SH-SY5Y (cell line): ENCODE measurements around the gene ZNF526.

Experiments
- GATA2 ChIP-seq: IDR thresholded peaks from 2 replicates; pipeline ENCODE4 v1.6.1; 2011; ENCODE audit warnings: mild to moderate bottlenecking, low read depth, low read length
- GATA3 ChIP-seq: IDR thresholded peaks from 2 replicates; pipeline ENCODE4 v1.6.1; 2011; ENCODE audit warnings: low read depth, mild to moderate bottlenecking, low read length, moderate library complexity

Gene ZNF526

DNA sequence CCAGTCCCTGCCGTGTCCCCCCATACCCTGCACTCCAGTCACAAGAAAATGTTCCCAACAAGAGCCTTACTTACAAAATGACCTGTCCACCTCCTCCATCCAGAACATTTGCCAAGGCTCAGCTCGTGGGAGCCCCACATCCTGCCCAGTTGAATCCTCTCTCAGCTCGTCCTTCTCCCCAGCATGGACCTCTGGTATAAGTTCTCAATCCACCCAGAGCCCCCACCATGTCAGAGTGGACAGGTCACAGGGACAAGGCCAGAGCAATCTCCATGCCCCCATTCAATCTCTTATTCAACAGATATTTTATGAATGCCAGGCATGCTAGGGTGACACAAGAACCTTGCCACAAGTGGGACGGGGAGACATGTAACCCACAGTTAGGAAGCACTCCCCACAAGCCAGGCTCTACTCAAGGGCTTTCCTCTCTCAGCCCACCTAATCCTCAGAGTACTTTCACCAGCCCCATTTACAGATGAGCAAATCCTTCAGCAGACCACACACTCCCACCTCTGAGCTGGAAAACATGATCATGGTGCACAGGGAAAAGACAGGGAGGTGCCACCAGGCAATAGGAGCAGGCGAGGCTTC lies 17.7 kb upstream of the ZNF526 start:
- no peak for TF ChIP-seq GATA3
- TF ChIP-seq GATA2, result no peak

DNA sequence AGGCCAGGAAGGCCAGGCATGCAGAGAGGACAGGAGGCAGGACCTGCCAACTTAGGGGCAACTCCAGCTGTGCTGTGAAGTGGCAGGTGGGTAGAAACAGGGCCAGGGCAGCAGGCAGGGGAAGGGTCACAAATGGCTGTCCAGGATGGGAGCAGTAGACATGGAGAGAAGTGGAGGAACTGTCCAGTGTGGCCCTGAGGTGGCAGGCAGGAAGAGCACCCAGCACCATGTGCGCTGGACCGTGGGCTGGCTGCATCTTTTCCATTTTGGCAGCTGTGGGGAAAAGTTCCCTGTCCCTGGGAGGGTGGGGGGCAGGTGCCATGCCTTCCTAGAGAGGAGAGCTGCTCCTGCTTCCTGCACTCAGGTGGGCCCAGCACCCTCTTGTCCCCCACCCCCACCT lies 16.4 kb upstream of the ZNF526 start:
- TF ChIP-seq GATA2, result no peak
- TF ChIP-seq GATA3, result no peak

DNA sequence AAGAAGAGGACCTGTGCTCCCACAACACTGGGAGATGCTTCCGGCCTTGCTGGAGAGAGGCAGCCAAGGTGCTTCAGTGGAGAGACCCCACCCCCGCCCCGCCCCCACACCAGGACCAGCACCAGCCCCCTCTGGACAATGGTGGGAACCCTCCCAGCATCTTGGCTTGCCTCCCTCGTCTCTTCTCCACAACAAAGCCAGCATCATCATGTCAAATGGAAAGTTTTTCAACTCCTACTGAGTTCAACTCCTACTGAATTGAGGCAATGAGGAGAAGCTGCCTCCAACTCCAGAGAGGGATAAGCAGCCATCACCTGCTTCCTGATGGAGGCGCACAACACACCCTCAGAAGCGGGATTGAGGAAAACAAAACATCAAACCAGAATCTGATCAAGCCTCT lies 15.4 kb upstream of the ZNF526 start:
- TF ChIP-seq GATA3 (no peak), GATA2 (no peak)

DNA sequence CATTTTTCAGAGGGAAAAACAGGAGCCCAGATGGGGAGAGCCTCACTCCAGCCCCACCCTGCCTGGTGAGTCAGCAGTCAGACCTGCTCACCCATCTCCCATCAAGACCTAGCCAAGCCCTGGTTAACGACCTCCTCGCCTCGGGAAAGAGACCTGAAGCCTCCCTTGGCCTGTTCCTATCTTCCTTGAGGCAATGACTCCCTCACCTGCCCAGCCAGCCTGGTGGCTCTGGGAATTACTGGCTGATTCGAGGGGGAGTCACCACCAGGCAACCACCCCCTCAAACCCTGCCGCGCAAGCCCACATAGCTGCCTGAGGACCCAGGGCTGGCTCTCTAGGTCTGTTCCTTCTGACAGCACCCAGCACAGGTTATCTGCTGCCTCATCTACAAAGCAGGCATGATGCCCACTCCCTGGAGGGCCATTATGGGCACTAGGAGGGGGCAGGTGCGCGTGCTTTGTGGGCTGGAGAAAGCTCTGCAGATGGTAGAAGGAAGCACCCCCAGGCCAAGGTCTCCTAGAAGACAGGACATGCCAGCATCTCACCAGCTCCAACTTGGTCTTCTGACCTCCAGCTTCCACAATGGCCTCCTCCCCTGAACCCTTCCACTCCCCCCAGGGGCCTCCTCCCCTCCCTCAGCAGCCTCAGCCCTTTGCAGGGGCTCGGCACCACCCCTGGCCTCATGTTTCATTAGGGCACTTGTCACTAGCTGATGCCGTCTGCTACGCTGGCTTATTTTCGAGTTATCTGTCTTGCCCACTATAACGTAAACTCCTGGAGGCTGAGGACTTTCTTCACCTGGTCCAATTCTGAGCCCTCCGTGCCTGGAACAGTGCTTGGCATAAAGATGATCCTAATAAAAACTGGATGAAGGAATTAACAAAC lies 13.0 kb upstream of the ZNF526 start:
- TF ChIP-seq GATA3, result no peak
- TF ChIP-seq GATA2, result no peak

DNA sequence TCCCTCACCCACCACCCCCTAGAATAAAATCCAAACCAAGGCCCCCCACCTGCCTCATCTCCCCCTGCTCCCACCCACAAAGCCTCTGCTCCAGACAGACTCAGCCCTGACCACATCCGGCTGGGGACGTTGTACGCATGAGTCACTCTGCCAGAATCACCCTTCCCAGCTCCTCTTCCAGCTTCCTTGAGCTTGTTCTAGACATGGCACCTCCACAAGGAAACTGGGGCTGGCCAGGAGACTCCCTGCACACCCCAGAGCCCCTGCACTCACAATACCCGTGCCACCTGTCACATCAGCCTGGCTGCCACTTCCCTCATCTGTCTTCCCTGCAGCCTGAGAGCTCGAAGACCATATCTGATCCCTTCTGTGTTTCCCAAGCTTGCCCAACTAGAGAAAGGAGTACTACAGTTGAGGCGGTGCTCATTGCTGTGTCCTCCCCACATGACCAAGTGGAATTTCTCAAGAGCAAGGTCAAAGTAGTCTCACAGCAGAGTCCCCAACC lies 12.3 kb upstream of the ZNF526 start:
- TF ChIP-seq GATA2, result no peak
- no peak for TF ChIP-seq GATA3

DNA sequence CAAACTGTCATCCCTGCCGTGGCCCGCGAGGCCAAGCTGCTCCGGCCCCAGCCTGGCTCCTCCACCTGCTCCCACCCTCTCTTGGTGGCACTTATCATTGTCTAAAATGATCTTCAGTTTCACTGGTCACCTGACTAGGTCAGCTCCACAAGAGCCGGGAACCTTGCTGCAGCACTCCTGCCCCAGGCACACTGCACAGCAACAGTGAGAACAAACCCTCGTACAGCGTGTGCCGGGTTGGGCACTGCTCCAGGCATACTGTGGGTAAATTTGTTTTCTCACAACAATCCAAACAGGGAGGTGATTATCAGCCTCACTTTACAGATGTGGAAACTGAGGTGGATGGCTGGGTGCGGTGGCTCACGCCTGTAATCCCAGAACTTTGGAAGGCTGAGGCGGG lies 11.5 kb upstream of the ZNF526 start:
- TF ChIP-seq GATA2 (no peak), GATA3 (no peak)

DNA sequence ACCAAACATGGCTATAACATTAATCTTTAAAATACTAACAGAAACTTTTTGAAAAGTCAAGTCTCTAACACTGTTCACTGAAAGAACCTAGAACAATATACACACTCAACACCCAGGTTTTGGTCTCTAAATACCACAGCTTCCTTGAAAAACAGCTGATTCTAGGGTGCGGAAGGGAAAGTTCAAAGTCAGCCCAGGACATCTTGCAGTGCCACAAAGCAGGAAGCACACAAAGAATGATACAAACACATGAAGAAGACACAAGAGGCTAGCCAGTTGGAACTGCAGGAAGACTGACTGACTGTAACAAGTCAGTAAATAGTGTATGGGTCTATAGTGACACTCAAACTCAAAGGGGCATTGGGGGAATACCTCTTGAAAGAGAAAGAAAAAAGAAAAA lies 7.2 kb upstream of the ZNF526 start:
- TF ChIP-seq GATA2 (no peak), GATA3 (no peak)

DNA sequence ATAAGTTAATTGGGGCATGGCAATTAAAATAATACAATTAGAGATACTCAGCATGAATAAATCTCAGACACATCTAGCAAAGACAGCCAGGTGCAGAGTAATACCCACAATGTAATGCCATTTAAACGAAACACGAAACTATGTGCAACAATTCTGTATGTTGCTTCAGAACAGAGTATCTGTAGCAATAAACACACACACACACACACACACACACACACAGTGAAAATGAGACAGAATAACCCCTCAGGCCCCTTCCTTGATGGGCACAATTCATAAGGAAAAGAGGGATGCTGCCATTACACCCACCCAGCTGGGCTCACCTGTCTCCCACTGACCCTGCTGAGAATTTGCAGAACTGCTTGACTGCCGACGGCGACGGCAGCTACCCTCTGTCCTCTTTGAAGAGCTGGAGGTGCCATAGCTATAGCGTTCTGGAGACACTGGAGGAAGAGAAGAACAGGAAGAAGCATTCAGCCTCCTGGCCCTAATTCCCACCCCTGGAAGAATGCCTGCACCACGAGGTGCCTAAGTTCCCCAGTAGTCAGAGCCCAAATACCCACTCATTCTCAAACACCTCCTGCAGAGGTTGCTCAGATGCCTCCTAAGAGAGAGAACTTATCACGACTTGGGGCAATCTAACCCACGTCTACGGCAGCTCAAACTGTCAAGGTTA lies 5.2 kb upstream of the ZNF526 start:
- TF ChIP-seq GATA3, result no peak
- no peak for TF ChIP-seq GATA2

DNA sequence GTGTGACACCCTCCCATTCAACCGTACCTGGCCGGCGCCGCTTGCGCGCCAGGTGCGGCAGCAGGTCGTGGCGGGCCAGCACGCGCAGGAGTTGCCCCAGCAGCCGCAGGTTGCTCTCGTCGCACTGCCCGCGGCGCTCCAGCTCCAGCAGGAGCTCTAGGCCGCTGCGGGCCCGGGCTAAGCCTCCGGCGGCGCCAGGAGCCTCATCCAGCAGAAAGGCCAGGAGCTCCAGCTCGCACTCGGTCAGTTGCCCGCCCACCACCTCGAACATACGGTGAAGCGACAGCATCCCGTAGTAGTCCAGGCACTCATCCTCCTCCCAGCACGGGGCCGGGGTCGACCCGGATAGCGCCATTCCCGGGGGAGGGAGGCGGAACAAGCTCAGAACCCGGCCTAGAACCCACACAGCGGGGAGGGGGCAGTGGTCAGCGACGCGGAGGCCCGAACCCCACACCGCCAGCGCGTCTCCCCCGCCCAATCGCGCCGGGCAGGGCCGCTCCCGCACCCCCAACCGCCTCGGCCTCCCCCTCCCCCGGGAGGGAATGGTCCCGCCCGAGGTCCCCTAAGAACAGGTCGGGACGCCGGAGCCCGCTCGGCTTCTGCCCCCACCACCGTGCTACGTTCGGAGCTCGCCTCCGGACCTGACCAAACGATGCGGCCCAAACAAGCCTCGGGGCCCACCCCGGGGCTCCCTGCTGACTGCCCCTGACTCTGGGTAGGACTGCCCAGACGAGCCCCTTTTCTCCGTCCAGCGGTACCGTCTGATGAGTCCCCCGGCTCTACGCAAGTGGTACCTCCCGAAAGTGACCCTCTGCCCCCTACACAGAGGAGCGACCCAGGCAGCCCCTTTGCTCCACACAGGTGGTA lies 3.2 kb upstream of the ZNF526 start:
- TF ChIP-seq GATA2 (no peak), GATA3 (no peak)

DNA sequence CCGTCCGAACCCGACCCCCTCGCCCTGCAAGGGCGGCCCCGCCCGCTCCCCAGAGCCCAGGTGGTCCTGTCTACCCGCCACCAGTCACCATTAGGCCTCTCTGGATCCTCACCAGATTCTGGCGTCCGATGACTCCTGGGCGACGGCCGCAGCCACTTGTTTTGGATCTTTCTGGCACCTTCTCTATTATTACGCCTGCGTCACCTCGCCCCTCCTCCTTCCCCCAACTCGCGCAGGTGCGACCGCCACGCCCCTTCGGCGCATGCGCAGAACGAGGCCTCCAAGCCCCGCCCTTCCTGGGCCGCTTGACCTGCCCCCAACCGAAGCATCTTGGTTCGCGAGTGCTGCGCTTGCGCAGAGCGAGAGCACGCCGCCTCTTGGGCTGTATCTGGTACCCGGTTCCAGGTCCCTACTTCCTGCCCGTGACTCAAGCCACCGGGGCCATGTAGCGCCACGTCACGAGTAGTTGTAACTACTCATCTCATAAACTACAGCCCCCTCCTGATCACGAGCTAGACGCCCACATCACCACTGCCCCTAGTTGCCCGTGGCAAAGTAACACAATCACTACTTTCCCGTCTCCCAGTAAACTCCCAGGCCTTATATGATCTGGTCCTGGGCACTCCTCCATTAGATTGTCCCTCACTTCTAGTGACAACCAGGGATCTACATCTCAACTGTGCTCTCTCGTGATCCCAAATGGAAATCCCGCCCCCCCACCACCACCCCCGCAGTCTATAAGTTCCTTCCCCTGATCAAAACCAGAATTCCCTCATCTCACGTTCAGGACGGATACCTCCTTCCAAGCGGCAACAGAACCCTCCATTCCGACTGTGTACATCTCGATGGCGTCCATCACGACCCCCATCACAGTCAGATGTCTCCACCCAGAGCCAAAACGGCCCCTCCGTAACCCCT lies 2.3 kb upstream of the ZNF526 start, which contains the start of gene DEDD2:
Gene DEDD2 (minus strand): TSS at position 158 of the 918 bp plus-strand sequence. CDS start 670 bp downstream, outside the sequence.
- TF ChIP-seq GATA3 (no peak), GATA2 (no peak)

DNA sequence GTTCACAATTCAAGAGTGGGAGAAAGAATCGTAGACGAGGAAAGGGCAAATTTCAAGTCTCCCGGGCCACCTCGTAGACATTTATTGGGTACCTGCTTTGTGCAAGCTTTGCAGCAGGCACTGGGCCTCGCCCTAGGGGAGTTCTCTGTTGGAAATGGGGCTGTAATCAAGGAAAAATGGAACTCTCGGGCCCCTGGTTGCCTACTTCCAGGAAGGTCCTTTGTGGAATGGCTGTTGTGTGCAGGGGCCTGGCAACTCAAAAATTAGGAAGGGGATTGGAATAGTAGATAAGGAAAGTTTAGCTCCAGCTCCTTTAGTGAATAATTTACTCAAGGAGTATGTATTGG lies 612 bp downstream of the ZNF526 start:
- no peak for TF ChIP-seq GATA3
- TF ChIP-seq GATA2, result no peak

DNA sequence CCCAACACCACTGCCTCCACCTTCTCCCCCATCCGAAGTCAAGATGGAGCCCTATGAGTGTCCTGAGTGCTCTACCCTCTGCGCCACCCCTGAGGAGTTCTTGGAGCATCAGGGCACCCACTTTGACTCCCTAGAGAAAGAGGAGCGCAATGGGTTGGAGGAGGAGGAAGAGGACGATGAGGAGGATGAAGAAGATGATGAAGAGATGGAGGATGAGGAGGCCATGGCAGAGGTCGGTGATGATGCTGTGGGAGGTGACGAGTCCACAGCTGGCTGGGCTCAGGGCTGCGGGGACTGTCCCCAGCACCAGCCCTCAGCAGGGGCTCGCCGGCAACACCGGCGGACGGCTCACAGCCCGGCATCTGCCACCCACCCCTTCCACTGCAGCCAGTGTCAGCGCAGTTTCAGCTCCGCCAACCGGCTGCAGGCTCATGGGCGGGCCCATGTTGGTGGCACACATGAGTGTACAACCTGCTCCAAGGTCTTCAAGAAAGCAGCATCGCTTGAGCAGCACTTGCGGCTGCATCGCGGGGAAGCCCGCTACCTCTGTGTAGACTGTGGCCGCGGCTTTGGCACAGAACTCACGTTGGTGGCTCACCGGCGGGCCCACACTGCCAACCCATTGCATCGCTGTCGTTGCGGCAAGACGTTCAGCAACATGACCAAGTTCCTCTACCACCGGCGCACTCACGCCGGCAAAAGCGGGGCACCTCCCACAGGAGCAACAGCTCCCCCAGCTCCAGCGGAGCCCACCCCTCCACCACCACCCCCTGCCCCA lies 5.0 kb downstream of the ZNF526 start:
- TF ChIP-seq GATA2 (no peak), GATA3 (no peak)
